ENCODE data around the gene KATNAL2. TPM values are rescaled to one million over a fixed set of nuclear protein-coding genes. Genes with fewer than 3 reads are reported as not detected.
"Not testable (repeated sequence)": the region's sequence is repeated elsewhere in the genome, so short reads cannot be mapped to it uniquely, and the experiment has no call there.

KATNAL2 gene
- total RNA-seq, 1 donor from 2014 or later, result 2.9 TPM

DNA sequence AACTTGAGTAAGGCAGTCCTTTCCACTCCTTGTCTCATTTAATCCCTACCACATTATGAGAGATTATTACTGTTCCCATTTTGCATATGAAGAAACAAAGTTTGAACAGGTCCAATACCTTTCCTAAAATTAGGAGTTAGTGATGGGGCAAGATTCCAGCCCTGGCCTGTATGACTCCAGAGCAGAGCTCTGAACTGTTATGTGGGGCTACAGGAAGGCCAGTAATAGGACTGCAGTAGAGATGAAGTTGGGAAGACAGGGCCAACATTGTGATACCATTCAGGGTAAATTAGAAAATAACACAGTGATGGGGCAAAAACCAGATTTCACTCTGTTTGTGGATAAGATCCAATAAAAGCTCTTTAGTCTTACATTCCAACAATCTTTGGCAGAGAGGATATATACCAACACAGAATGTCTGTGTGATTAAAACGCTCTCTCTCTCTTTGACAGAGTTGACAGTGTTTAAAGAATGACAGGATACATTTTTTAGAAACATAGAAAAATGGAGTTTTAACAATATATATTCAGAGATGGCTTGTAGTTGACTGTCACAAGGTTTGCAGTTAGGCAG, 22.7 kb downstream of the KATNAL2 start:
- no peak for DNase-seq

DNA sequence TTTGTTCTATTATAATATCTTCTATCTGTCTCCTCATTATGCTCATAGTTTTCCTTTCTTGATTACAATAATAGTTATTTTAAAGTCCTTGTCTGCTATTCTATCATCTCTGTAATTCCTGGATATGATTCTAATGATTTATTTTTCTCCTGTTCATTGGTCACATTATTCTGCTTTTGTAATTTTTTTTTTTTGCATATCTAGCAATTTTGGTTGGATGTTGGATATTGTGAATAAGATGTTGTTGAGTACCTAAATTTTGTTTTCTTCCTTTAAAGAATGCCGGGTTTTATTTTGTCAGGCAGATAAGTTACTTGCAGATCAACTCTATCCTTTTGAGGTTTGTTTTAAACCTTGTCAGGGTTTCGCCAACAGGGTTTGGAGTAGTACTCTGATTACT, 25.2 kb downstream of the KATNAL2 start:
- no peak for DNase-seq

DNA sequence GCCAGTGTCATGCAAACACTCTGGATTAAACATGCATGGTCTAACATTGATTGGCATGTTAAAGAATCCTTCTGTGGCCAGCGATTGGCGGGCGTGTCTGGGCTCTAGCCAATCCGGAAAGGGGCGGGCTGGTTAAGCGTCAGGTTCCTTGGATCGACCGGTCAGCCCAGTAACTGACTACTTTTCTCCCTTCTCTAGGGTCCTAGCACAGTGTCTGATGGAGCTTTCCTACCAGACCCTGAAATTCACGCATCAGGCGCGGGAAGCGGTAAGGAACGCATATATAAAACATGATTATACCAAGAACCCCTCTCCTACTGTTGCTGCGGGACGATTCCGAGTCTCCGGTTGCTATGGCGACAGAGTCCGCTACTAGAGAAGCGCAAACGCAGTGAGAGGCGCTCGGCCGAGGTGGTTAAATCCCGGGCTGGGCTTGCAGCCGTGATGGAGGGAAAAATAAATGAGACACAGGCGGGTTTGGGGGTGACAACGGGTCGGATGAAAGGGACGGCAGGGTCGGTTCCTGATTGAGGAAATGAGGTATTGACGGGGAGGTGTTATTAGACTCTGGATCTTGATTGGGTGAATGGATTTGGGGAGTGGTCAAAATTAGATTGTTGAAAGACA, 29.4 kb downstream of the KATNAL2 start:
- DNase-seq, result peak; percentile 91

DNA sequence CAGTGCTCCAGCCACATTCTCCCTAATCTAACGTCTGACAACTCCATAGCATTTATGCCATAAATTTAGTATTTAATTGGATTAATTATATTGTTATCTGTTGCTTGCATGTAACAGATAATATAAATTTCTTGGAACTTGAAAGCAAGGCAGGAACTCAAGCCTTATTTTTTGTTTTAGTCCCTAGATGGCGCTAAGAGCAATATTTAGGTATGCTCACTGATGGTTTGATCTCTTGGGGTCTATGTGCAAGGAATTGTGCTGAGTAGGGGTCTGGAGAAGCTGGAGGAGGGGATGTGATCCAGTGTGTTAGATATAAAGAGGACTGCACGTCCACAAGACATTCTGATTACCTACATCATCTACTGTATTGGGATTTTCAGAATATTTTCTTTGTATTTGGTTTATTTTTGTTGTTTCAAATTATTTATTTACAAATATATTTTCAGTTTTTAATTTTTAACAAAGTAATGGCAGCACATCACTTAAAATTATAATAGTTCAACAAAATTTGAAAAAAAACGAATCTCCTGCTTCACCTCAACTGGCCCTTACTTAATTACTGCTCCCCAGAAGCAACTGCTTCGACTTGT, 32.8 kb downstream of the KATNAL2 start:
- peak; percentile 55 for DNase-seq

DNA sequence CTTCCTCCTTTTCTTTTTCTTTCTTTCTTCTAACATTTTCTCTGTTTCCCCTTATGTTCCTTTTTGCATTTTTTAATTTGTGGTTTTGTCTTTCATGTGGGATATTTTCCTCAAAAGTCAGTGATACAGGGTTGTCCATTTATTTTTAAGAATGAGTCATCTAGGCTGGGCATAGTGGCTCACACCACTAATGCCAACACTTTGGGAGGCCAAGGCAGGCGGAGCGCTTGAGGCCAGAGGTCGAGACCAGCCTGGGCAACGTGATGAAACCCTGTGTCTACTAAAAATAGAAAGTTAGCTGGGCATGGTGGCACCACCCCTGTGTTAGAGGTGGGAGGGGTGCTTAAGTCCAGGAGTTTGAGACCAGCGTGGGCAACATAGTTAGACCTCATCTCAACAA, 35.8 kb downstream of the KATNAL2 start:
- no peak for DNase-seq

DNA sequence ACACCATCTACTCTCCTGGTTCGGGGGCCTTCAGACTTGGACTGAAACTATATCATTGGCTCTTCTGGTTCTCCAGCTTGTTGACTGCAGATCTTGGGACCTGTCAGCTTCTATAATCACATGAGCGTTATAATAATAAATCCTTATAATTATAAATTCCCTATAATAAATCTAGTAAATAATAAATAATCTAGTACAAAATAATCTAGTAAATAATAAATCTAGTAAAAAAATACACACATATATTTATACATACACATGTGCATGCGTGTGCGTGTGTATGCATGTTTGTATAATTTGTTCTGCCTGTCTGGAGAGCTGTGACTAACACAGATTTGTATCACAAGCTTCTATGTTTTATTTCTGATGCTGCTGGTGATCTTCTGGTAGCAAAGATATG, 40.8 kb downstream of the KATNAL2 start:
- no peak for DNase-seq

DNA sequence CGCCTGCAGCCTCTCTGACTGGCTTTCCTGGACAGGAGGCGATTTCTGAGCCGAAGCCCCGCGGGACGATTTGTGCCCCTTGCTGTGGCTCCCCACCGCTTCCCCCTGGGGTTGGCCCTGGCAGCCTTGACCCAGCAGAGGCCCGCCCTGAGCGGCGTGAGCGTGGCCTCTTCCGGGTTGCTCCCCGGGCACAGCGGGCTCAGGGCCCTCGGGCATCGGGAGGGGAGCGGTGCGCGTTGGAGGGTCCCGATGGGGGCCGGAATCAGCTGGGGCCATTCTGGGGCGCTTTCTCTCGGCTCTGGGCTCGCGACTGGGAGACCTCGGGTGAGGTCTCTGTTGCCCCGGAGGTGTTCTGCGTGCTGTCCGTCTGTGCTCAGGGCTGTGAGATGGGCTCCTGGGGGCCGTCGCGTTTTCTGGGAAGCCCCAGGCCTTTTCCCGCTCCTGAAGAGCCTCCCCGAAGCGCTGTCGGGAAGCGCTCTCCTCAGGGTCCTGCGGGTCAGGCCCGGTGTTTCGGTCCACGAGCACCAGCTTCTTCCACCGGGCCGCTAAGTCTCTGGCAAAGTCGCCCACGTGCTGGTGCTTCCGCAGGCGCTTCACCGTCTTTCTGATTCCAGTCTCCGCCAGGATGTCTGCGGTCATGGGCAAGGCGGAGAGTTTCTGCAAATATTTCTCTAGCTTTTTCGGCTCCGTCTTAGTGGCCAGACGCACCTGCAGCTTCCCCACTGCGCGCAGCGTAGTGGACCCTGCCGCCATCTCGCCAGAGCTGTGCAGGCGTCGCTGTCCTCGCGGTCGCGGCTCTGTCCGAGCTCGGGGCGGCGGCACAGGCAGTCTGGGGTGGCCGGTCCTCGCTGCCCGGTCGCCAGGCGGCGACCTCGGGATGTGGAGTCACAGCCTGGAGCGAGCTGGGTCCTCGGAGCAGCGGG, 46.5 kb downstream of the KATNAL2 start:
- not testable (repeated sequence) for DNase-seq

DNA sequence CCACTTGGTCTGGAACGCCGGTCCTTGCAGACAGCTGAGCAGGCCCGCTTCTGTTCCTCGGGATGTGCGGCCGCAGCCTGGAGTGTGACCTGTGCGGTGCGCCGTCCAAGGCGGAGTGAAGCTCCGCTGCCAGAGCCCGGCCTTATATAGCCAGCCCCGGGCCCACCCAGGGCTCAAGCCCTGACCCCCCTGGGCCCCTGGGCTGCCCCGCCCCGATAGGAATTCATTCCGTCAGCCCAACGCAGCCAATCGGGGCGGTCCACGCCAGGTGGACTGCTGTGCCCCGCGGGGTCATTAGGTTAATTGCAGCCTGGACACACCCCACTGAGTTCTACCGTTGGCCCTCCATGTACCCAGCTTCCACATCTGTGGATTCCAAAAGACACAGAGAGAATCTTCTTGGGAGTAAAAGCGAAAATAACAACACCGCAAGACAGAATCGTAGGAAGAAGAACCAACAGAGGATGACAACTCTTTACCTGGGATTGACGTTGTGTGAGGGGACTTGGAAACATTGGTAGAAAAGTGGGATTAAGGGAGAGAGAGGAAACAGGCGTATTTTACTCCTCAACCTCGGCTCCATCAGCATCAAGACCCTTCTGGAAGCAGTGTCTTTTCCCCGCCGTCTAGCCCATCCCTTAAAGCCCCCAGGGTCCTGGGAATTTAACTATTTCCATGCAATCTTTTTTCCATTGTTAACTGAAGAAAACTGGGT, 47.3 kb downstream of the KATNAL2 start:
- DNase-seq, result not testable (repeated sequence)

DNA sequence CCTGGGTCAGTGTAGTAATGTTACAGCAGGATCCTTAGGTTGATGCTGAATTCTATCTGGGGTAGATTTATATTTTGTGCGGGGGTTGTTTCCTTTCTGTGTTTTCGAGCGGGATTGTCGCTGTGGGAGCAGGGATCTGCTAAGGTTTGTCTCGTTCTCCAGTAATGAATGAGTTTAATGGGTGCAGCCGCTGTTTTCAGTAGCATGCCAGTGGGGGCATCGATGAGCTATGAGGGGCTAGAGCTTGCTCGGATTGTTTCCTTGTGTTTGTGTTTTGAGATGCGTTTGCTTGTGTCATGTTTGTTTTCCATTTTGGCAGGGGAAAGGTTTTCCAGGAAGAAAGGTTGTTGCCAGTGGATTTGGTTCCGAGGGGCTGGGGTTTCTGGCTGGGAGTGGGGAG, 48.9 kb downstream of the KATNAL2 start:
- not testable (repeated sequence) for DNase-seq

DNA sequence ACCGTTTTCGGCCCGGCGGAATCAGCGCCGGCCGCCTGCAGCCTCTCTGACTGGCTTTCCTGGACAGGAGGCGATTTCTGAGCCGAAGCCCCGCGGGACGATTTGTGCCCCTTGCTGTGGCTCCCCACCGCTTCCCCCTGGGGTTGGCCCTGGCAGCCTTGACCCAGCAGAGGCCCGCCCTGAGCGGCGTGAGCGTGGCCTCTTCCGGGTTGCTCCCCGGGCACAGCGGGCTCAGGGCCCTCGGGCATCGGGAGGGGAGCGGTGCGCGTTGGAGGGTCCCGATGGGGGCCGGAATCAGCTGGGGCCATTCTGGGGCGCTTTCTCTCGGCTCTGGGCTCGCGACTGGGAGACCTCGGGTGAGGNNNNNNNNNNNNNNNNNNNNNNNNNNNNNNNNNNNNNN, 52.1 kb downstream of the KATNAL2 start:
- not testable (repeated sequence) for DNase-seq

DNA sequence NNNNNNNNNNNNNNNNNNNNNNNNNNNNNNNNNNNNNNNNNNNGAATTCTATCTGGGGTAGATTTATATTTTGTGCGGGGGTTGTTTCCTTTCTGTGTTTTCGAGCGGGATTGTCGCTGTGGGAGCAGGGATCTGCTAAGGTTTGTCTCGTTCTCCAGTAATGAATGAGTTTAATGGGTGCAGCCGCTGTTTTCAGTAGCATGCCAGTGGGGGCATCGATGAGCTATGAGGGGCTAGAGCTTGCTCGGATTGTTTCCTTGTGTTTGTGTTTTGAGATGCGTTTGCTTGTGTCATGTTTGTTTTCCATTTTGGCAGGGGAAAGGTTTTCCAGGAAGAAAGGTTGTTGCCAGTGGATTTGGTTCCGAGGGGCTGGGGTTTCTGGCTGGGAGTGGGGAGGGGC, 102.5 kb downstream of the KATNAL2 start:
- not testable (repeated sequence) for DNase-seq

DNA sequence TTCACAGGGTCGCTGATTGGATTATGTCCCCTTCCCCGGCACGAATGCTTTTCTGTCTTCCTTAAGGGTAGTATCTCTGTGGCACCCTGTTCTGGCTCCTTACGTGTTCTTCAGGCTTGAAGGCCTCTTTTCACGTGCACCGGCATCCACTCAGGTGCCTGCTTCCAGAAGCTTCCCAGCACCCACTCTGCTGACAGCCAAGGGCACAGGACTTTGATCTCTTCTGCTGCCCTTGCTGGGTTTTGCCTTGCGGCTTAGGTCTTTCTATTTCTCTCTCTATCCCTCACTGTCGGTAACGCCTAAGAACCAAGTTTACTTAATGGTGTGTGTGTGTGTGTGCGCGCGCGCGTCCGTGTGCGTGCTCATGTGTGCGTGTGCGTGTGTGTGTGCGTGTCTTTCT, 103.4 kb downstream of the KATNAL2 start:
- DNase-seq, result not testable (repeated sequence)

DNA sequence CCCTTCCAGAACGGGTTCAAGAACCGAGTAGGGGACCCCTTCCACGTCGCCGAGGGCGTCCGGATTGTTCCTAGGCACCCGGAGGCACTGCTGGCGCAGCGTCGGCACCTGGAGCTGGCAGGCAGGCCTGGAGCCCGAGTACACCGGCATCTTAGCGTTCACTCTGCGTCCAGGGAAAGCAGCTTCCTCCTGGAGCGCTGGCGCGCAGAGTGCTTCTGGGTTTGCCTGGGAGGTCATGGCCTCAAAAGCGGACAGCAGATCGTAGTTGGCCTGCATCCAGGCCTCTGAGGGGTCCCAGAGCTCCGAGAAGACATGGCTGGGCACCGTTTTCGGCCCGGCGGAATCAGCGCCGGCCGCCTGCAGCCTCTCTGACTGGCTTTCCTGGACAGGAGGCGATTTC, 105.4 kb downstream of the KATNAL2 start:
- not testable (repeated sequence) for DNase-seq

DNA sequence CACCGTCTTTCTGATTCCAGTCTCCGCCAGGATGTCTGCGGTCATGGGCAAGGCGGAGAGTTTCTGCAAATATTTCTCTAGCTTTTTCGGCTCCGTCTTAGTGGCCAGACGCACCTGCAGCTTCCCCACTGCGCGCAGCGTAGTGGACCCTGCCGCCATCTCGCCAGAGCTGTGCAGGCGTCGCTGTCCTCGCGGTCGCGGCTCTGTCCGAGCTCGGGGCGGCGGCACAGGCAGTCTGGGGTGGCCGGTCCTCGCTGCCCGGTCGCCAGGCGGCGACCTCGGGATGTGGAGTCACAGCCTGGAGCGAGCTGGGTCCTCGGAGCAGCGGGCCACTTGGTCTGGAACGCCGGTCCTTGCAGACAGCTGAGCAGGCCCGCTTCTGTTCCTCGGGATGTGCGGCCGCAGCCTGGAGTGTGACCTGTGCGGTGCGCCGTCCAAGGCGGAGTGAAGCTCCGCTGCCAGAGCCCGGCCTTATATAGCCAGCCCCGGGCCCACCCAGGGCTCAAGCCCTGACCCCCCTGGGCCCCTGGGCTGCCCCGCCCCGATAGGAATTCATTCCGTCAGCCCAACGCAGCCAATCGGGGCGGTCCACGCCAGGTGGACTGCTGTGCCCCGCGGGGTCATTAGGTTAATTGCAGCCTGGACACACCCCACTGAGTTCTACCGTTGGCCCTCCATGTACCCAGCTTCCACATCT, 106.5 kb downstream of the KATNAL2 start:
- not testable (repeated sequence) for DNase-seq

DNA sequence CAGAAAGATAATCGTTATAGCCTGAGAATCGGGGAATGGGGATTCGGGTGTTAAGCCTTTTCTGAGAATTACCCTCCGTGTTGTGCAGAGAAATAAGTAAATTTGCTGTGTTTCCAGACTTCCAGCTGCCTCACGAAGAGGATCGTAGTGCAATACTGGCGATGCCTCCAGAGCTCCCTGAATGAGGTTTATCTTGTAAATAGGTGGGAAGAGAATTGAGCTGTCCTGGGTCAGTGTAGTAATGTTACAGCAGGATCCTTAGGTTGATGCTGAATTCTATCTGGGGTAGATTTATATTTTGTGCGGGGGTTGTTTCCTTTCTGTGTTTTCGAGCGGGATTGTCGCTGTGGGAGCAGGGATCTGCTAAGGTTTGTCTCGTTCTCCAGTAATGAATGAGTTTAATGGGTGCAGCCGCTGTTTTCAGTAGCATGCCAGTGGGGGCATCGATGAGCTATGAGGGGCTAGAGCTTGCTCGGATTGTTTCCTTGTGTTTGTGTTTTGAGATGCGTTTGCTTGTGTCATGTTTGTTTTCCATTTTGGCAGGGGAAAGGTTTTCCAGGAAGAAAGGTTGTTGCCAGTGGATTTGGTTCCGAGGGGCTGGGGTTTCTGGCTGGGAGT, 108.3 kb downstream of the KATNAL2 start:
- not testable (repeated sequence) for DNase-seq

DNA sequence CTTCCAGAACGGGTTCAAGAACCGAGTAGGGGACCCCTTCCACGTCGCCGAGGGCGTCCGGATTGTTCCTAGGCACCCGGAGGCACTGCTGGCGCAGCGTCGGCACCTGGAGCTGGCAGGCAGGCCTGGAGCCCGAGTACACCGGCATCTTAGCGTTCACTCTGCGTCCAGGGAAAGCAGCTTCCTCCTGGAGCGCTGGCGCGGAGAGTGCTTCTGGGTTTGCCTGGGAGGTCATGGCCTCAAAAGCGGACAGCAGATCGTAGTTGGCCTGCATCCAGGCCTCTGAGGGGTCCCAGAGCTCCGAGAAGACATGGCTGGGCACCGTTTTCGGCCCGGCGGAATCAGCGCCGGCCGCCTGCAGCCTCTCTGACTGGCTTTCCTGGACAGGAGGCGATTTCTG, 111.3 kb downstream of the KATNAL2 start:
- DNase-seq, result not testable (repeated sequence)

DNA sequence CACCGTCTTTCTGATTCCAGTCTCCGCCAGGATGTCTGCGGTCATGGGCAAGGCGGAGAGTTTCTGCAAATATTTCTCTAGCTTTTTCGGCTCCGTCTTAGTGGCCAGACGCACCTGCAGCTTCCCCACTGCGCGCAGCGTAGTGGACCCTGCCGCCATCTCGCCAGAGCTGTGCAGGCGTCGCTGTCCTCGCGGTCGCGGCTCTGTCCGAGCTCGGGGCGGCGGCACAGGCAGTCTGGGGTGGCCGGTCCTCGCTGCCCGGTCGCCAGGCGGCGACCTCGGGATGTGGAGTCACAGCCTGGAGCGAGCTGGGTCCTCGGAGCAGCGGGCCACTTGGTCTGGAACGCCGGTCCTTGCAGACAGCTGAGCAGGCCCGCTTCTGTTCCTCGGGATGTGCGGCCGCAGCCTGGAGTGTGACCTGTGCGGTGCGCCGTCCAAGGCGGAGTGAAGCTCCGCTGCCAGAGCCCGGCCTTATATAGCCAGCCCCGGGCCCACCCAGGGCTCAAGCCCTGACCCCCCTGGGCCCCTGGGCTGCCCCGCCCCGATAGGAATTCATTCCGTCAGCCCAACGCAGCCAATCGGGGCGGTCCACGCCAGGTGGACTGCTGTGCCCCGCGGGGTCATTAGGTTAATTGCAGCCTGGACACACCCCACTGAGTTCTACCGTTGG, 112.4 kb downstream of the KATNAL2 start:
- DNase-seq, result not testable (repeated sequence)

DNA sequence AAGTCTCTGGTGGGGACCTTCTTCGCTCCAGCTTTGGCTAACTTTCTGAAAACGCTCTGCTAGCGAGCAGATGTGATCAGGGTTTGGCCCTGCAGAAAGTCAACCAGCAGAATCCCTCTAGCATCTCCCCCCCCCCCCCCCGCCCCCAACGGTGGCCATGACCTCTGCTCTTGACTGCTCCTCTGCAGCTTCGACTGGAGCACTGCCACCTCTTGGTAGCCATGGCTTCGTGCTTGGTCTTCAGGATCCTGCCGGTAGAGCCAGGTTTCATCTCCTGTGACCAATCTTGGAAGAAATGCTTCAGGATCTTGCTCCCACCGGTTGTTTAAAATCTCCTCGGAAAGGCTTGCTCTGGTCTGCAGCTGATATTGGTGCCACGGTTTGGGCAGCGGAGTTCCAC, 113.5 kb downstream of the KATNAL2 start:
- not testable (repeated sequence) for DNase-seq

DNA sequence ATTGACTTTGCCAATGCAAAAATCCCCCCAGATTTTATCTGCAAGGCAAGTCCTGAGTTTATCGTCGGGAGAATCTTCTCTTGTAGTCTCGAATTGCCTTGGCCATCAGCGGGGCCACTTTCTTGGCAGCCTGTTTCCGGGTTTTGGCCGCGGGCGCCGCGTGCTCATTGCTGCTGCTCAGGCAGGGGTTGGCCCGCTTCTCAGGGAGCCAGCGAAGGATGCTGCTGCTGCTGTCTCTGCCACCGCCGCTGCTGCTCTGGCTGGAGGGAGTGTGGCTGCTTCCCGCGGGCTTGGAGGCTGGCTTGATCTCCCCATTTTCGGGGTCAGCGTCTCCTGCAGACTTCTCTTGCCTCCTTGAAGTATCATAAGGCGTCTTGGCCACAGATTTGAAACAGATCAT, 115.5 kb downstream of the KATNAL2 start:
- DNase-seq, result no peak

DNA sequence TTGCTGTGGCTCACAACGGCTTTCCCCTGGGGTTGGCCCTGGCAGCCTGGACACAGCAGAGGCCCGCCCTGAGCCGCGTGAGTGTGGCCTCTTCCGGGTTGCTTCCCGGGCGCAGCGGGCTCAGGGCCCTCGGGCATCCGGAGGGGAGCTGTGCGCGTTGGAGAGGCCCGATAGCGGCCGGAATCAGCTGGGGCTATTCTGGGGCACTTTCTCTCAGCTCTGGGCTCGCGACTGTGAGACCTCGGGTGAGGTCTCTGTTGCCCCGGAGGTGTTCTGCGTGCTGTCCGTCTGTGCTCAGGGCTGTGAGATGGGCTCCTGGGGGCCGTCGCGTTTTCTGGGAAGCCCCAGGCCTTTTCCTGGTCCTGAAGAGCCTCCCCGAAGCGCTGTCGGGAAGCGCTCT, 117.2 kb downstream of the KATNAL2 start:
- not testable (repeated sequence) for DNase-seq

DNA sequence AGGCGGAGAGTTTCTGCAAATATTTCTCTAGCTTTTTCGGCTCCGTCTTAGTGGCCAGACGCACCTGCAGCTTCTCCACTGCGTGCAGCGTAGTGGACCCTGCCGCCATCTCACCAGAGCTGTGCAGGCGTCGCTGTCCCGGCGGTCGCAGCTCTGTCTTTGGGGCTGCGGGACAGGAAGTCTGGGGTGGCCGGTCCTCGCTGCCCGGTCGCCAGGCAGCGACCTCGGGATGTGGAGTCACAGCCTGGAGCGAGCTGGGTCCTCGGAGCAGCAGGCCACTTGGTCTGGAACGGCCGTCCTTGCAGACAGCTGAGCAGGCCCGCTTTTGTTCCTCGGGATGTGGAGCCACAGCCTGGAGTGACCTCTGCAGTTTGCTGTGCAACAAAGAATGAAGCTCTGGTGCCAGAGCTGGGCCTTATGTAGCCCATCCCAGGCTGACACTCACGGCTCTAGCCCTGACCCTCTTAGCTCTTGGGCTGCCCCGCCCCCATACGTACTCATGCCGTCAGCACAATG, 117.8 kb downstream of the KATNAL2 start, which contains the start of gene ELOA2:
ELOA2 (minus strand) TSS at position 466 of the 516 bp plus-strand sequence; CDS start at position 109, 357 bp downstream.
- no peak for DNase-seq
